Stimulated activated CD4-positive, alpha-beta T cell treated with anti-CD3 and anti-CD28 coated beads, Interleukin-1b, Interleukin-23, amount 100 ng/mL, for 1 hour (primary cell): Measurements from ENCODE around the gene HOXD11.

ENCODE experiments used
- DNase-seq, 2 donors: peaks; one replicate each; pipeline ENCODE4 v3.0.0-alpha.2; 2020; ENCODE audit warnings: low read depth in 2 of 2

HOXD11 gene

GRCh38 chr2:176106581-176107539 is at the start of gene HOXD11:
Gene HOXD11, plus strand, starts transcription at chr2:176107280. Its CDS starts 76 bp downstream, at chr2:176107356.
- DNase-seq, result no peak

DNA sequence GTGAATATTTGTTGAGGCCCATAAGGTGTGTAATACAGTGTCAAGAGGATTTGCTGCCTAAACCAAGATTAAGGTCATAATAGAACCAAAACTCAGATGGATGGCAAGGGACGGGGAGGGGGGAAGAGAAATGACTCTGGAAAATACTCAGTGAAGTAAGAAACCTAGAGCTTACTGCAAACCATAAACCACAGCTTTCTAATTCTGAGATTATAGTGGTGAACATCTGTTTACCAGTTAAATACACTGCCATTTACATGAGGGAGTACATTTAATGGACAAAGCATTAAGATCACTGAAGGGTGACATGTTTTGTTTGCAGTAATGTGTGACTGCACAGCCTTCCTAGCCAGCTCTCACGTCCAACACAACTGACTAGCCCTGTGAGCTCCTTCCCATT is 43.1 kb upstream of the HOXD11 start:
- no peak for DNase-seq

GRCh38 chr2:176066645-176067588 is 40.2 kb upstream of the HOXD11 start:
- DNase-seq, result no peak

GRCh38 chr2:176067589-176068418 is 39.3 kb upstream of the HOXD11 start:
- no peak for DNase-seq

GRCh38 chr2:176068419-176068832 is 38.7 kb upstream of the HOXD11 start:
- no peak for DNase-seq

- DNase-seq, result no peak
These were observed 35.5 kb upstream of the HOXD11 start for GRCh38 chr2:176071330-176072291.

DNA sequence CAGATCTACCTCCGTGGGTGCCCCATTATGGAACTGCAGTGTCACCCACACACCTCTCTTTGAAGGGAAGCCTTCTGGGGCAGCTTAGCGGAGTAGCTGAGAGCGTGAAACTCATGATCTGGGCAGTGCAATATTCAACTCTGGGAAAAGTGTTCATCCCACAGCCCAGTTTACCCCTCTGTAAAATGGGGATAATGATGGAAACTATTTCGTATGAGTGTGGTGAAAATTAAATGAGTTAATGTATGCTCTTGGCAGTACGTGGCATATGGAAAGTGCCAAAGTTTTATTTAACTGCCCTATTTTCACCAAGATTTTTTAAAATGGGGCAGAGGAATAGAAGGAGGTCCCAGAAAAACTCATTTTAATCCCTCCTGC is 34.8 kb upstream of the HOXD11 start:
- DNase-seq, result no peak

GRCh38 chr2:176072951-176073904 is 33.9 kb upstream of the HOXD11 start:
- no peak for DNase-seq

DNA sequence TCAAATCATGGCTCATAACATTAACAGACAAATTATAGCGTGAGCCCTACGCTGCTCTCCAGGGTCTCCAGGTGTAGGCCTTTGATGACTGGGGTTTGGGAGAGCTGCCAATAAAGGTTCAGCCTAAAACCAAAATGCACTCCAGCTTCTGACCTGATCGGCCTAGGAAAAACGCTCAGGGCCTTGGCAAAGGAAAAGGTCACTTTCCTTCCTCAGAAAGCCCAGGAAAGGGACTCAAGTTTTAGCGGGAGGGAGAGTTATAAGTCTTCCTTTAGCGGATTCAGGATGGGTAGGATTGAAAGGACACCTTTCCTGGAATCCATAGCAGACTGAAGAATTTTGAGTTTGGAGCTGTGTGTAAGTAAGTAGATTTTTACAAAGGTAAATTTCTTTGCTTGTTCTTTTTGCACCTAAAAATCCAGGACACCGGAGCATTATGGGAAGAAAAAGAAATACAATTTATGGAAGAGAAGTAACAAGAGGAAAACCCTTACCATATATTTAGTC is 32.1 kb upstream of the HOXD11 start:
- DNase-seq, result no peak

GRCh38 chr2:176075481-176075880 is 31.6 kb upstream of the HOXD11 start:
- DNase-seq, result no peak

DNA sequence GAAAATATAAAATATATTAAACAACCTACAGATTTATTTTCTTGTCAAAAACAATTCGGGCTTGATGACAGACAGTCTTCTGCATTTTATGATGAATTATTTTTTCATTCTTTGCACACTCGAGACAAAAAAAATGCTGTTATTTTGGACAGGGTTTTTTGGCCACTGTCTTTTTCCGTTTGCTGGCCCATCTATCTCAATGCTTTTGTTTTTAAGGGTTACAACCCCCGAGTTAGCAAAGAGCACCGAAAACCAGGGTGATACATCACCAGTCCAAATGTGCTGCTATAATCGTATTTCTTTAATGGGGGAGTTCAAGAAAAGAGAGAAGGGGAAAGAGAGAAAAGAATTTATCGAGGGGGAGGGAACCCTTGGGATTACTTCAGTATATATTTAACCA is 31.0 kb upstream of the HOXD11 start:
- no peak for DNase-seq

GRCh38 chr2:176076796-176077195 is 30.3 kb upstream of the HOXD11 start:
- no peak for DNase-seq

DNA sequence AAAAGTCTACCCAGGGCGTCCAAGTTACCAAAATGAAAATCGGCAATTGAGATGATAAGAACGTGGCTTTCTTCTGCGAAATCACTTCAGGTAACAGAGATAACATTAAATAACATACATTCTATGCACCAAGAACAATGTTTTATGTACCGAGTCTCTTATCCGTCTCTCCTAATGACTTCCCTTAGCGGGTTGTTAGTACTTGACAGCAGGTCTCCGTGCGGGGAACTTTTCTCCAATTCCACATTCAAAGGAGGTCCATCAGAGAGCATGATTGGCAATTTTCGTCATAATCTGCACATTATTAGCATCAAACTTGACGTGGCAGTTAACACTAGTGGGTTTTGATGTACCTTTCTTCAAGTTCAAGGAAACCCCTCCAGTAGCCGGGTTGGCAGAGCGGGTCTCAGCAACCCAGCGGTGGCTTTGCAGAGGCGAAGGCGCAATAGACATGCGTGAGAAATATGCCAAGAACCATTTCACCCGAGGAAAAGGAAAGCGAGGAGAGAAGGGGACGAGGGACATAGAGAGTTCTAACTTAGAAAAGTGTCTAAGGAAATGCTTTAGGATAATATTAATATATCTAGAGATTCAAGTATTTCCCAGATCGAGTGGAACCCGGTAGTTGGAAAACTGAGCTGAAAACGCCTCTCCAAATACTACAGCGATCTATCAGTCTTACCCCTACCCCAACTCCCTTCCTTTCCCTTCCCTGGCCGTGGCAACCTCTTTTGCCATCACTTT is 28.4 kb upstream of the HOXD11 start:
- no peak for DNase-seq

GRCh38 chr2:176079285-176079830 is 27.7 kb upstream of the HOXD11 start:
- no peak for DNase-seq

DNA sequence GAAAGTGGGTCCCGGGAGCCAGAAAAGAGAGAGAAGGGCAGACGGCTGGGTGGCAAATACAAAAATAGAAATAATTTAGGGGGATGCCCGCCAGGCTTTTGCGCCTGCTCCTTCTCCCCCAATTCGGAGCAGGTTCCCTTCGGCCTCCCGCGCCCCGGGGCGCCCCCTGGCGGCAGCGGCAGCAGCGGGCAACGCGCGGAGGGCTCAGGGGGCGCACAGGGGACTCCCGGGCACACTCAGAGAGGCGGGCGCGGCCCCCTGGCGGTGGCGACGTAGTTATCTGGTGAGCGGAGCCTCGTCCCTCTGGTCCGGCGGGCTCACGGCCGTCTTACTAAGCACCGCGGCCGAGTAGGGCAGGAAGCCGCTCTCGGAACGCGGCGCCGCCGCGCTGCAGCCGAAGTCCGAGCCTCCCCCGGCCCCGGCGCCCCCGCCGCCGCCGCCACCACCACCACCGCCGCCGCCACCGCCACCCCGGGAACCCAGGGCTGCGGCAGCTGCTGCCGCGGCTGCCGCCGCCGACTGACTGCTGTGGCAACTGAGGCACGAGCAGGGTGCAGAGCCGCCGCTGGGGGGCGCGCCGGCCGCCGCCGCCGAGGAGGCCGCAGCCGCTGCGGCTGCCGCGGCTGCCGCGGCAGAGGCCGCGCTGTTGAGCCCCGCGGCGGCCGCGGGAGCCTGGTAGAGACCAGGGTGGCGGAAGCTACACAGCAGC is 27.1 kb upstream of the HOXD11 start:
- DNase-seq, result no peak

GRCh38 chr2:176080540-176081375 is 26.3 kb upstream of the HOXD11 start:
- DNase-seq, result no peak
